H9 (cell line): Measurements from ENCODE around the gene EIF4E3. TPM values are rescaled to one million over a fixed set of nuclear protein-coding genes. Genes with fewer than 3 reads are reported as not detected.

Experiments used
- DNase-seq: peaks from one replicate; pipeline ENCODE4 v3.0.0-alpha.2; 2017
- H2AFZ ChIP-seq: one replicate; pipeline ENCODE4 v1.6.1; 2013; ENCODE audit warnings: mild to moderate bottlenecking, low read length, control low read depth, moderate library complexity
- H2AK5ac ChIP-seq: 2 replicates; pipeline ENCODE4 v1.6.1; 2013; ENCODE audit warnings: low read length, control low read depth, mixed read lengths; ENCODE audit not compliant: insufficient read length
- H2BK120ac ChIP-seq: one replicate; pipeline ENCODE4 v1.6.1; 2013; ENCODE audit warnings: low read depth, mild to moderate bottlenecking, low read length, control low read depth, inconsistent platforms; ENCODE audit not compliant: poor library complexity, severe bottlenecking
- H2BK12ac ChIP-seq: 2 replicates; pipeline ENCODE4 v1.6.1; 2013; ENCODE audit warnings: low read length, control low read depth, mixed read lengths, low read depth; ENCODE audit not compliant: insufficient read length
- H2BK15ac ChIP-seq: 2 replicates; pipeline ENCODE4 v1.6.1; 2013; ENCODE audit warnings: low read depth, low read length, control low read depth
- H2BK20ac ChIP-seq: one replicate; pipeline ENCODE4 v1.6.1; 2013; ENCODE audit warnings: low read depth, mild to moderate bottlenecking, low read length, control low read depth, inconsistent platforms; ENCODE audit not compliant: poor library complexity, severe bottlenecking
- H2BK5ac ChIP-seq: 2 replicates; pipeline ENCODE4 v1.6.1; 2013; ENCODE audit warnings: low read length, control low read depth, mixed read lengths; ENCODE audit not compliant: insufficient read length
- H3K14ac ChIP-seq: 2 replicates; pipeline ENCODE4 v1.6.1; 2013; ENCODE audit warnings: low read length, control low read depth; ENCODE audit not compliant: insufficient read depth
- H3K18ac ChIP-seq: 2 replicates; pipeline ENCODE4 v1.6.1; 2013; ENCODE audit warnings: low read depth, mild to moderate bottlenecking, mixed read lengths, low read length, control low read depth; ENCODE audit not compliant: insufficient read length
- H3K23ac ChIP-seq: 2 replicates; pipeline ENCODE4 v1.6.1; 2013; ENCODE audit warnings: low read length, control low read depth, mixed read lengths, low read depth; ENCODE audit not compliant: insufficient read length
- H3K23me2 ChIP-seq: 2 replicates; pipeline ENCODE4 v1.6.1; 2013; ENCODE audit warnings: low read depth, mild to moderate bottlenecking, mixed read lengths, low read length, control low read depth; ENCODE audit not compliant: insufficient read length, poor library complexity, severe bottlenecking
- H3K27ac ChIP-seq: 2 replicates; pipeline ENCODE4 v1.5.1; 2013; ENCODE audit warnings: low read length, control low read depth, mixed read lengths, low read depth; ENCODE audit not compliant: insufficient read length
- H3K27me3 ChIP-seq: 2 replicates; pipeline ENCODE4 v1.6.1; 2013; ENCODE audit warnings: low read length, control low read depth, inconsistent platforms; ENCODE audit not compliant: insufficient read depth
- H3K4ac ChIP-seq: 2 replicates; pipeline ENCODE4 v1.6.1; 2013; ENCODE audit warnings: low read depth, mild to moderate bottlenecking, control low read depth, inconsistent platforms, low read length, moderate library complexity
- H3K4me1 ChIP-seq: 2 replicates; pipeline ENCODE4 v1.6.1; 2013; ENCODE audit warnings: low read length, control low read depth, inconsistent platforms; ENCODE audit not compliant: insufficient read depth
- H3K4me2 ChIP-seq: 2 replicates; pipeline ENCODE4 v1.6.1; 2013; ENCODE audit warnings: low read length, control low read depth, mixed read lengths; ENCODE audit not compliant: insufficient read length, insufficient read depth
- H3K56ac ChIP-seq: 2 replicates; pipeline ENCODE4 v1.6.1; 2013; ENCODE audit warnings: low read depth, mild to moderate bottlenecking, mixed read lengths, low read length, control low read depth; ENCODE audit not compliant: insufficient read length
- H3K79me1 ChIP-seq: 2 replicates; pipeline ENCODE4 v1.6.1; 2013; ENCODE audit warnings: low read depth, mild to moderate bottlenecking, moderate library complexity, low read length, control low read depth, inconsistent platforms; ENCODE audit not compliant: insufficient read depth, poor library complexity, severe bottlenecking
- H3K79me2 ChIP-seq: 2 replicates; pipeline ENCODE4 v1.6.1; 2013; ENCODE audit warnings: low read length, control low read depth, inconsistent platforms; ENCODE audit not compliant: insufficient read depth
- H3K9ac ChIP-seq: 2 replicates; pipeline ENCODE4 v1.6.1; 2013; ENCODE audit warnings: low read length, control low read depth, mixed read lengths; ENCODE audit not compliant: insufficient read length; ENCODE audit errors: extremely low read depth
- H3K9me3 ChIP-seq: one replicate; pipeline ENCODE4 v1.6.1; 2013; ENCODE audit warnings: low read depth, low read length, inconsistent platforms; ENCODE audit not compliant: control insufficient read depth
- H3T11ph ChIP-seq: one replicate; pipeline ENCODE4 v1.6.1; 2013; ENCODE audit warnings: mild to moderate bottlenecking, low read length, control low read depth, inconsistent platforms
- H4K20me1 ChIP-seq: one replicate; pipeline ENCODE4 v1.6.1; 2013; ENCODE audit not compliant: control insufficient read depth, insufficient read length, insufficient read depth
- H4K5ac ChIP-seq: 2 replicates; pipeline ENCODE4 v1.6.1; 2013; ENCODE audit warnings: low read depth, mild to moderate bottlenecking, mixed read lengths, low read length, control low read depth; ENCODE audit not compliant: insufficient read length
- H4K8ac ChIP-seq: replicated peaks from 2 replicates; pipeline ENCODE4 v1.6.1; 2013; ENCODE audit warnings: low read length, control low read depth, mixed read lengths, low read depth; ENCODE audit not compliant: insufficient read length
- H4K91ac ChIP-seq: 2 replicates; pipeline ENCODE4 v1.6.1; 2013; ENCODE audit warnings: low read depth, mild to moderate bottlenecking, moderate library complexity, mixed read lengths, low read length, control low read depth; ENCODE audit not compliant: insufficient read length
- H3K27ac Mint-ChIP-seq, 3 experiments: 2 replicates in 2 of 3; 3 replicates in 1 of 3; pipeline ENCODE4 v1.8.0; 2020 to 2021; ENCODE audit warnings: mixed read lengths in 3 of 3, mild to moderate bottlenecking in 1 of 3, moderate library complexity in 1 of 3
- H3K27me3 Mint-ChIP-seq: 2 replicates; pipeline ENCODE4 v1.8.0; 2021; ENCODE audit warnings: low read depth, mild to moderate bottlenecking, moderate library complexity, mixed read lengths
- H3K36me3 Mint-ChIP-seq, 3 experiments: 2 replicates in 2 of 3; 3 replicates in 1 of 3; pipeline ENCODE4 v1.8.0; 2020 to 2021; ENCODE audit warnings: low read depth in 3 of 3, mixed read lengths in 3 of 3; ENCODE audit not compliant: insufficient read depth in 1 of 3
- H3K4me1 Mint-ChIP-seq, 2 experiments: 2 replicates each; pipeline ENCODE4 v1.8.0; 2020; ENCODE audit warnings: mixed read lengths in 2 of 2
- H3K4me3 Mint-ChIP-seq, 2 experiments: 2 replicates in 1 of 2; 3 replicates in 1 of 2; pipeline ENCODE4 v1.8.0; 2020 to 2021; ENCODE audit warnings: mild to moderate bottlenecking in 2 of 2, mixed read lengths in 2 of 2, moderate library complexity in 1 of 2
- H3K9me3 Mint-ChIP-seq, 2 experiments: 2 replicates in 1 of 2; 3 replicates in 1 of 2; pipeline ENCODE4 v1.8.0; 2020; ENCODE audit warnings: mild to moderate bottlenecking in 2 of 2, mixed read lengths in 2 of 2, moderate library complexity in 1 of 2
- WGBS: extraction: QIAGEN DNeasy Blood & Tissue Kit; methylation state at CpG from one replicate; pipeline ENCODE4 v1.1.7; 2013; ENCODE audit warnings: missing lambda C conversion rate, low lambda C conversion rate, mixed read lengths; ENCODE audit not compliant: insufficient read length; ENCODE audit errors: extremely low coverage; 5-methylcytosine and 5-hydroxymethylcytosine counted together
- total RNA-seq: library from RNA; stranded (reverse); gene quantifications from 2 replicates; pipeline ENCODE4 v1.2.1, GENCODE V29; 2021
- TF ChIP-seq, protein P1 (sequence below): fragments of 200-600 bp; sonication (generic); conservative IDR thresholded peaks from 3 replicates; pipeline ENCODE4 v1.8.0; 2021; ENCODE audit warnings: antibody characterized with exemption, mild to moderate bottlenecking

The EIF4E3 gene
- total RNA-seq, 1 experiment from 2014 or later, result 12.9 TPM

DNA sequence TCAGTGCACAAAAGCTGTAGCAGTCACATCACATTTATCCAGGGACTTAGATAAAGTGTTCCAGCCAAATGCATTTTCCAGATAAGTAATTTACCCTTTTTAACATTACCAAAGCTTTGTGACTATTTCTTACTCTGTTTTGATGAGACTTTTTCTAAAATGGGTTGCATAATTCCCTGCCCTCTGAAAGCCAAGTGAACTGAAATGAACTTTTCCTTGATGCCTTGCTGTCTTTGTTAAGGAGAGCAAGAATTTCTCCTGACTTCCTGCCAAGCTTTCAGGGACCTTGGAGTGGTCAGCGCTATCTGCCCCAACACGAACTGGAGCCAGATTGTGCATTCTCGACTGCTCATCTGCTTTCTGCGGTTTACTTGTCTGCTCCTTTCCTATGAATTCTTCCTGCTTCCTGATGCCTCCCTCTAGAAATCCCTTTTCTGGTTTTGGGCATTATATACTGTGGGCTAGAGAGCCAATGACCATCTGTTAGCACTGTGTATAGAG, 34.8 kb downstream of the EIF4E3 start:
- Histone ChIP-seq H3K27me3 (no peaks in the 10 kb centered on the region), H4K5ac (no peak overlapping the region), H3K27ac (peak overlapping the region; percentile 49), H3K14ac (no peak overlapping the region), H2AK5ac (no peak overlapping the region), H2BK5ac (no peak overlapping the region), H2BK12ac (no peak overlapping the region), H2BK15ac (no peak overlapping the region), H3K79me1 (no peaks in the 10 kb centered on the region), H3K4me1 (no peaks in the 10 kb centered on the region; the same call in 1 of the 2 replicates), H4K20me1 (no peaks in the 10 kb centered on the region), H2BK120ac (no peak overlapping the region), H3K56ac (no peak overlapping the region), H3K4ac (no peak overlapping the region), H2AFZ (no peak overlapping the region), H3K23ac (no peak overlapping the region), H3T11ph (no peak overlapping the region), H3K4me2 (peak overlapping the region; percentile 22), H3K9me3 (no peaks in the 10 kb centered on the region), H3K23me2 (no peaks in the 10 kb centered on the region), H2BK20ac (no peak overlapping the region), H4K8ac (no peak overlapping the region), H3K9ac (no peak overlapping the region), H4K91ac (no peak overlapping the region), H3K18ac (no peak overlapping the region), H3K79me2 (no peaks in the 10 kb centered on the region)
- H3K4me1 Mint-ChIP-seq, result peaks cover 35 to 41% of the 10 kb centered on the region in 2 experiments
- H3K9me3 Mint-ChIP-seq, result peaks cover 0 to 3% of the 10 kb centered on the region in 2 experiments; a peak in 2 of 5 replicates
- peaks cover 3 to 7% (median 7%) of the 10 kb centered on the region in 3 experiments for H3K36me3 Mint-ChIP-seq
- H3K27ac Mint-ChIP-seq, result peak overlapping the region; percentile 32 to 55 (median 48); a peak in 4 of 7 replicates
- no CpG with 5 or more reads among the region's 4 CpGs for WGBS
- no peaks in the 10 kb centered on the region for H3K27me3 Mint-ChIP-seq
- TF ChIP-seq, protein P1, sequence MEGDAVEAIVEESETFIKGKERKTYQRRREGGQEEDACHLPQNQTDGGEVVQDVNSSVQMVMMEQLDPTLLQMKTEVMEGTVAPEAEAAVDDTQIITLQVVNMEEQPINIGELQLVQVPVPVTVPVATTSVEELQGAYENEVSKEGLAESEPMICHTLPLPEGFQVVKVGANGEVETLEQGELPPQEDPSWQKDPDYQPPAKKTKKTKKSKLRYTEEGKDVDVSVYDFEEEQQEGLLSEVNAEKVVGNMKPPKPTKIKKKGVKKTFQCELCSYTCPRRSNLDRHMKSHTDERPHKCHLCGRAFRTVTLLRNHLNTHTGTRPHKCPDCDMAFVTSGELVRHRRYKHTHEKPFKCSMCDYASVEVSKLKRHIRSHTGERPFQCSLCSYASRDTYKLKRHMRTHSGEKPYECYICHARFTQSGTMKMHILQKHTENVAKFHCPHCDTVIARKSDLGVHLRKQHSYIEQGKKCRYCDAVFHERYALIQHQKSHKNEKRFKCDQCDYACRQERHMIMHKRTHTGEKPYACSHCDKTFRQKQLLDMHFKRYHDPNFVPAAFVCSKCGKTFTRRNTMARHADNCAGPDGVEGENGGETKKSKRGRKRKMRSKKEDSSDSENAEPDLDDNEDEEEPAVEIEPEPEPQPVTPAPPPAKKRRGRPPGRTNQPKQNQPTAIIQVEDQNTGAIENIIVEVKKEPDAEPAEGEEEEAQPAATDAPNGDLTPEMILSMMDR, result no peak
- DNase-seq, result no peak
- no peak overlapping the region for H3K4me3 Mint-ChIP-seq
